Measurements from ENCODE around the gene ARL15.

DNA sequence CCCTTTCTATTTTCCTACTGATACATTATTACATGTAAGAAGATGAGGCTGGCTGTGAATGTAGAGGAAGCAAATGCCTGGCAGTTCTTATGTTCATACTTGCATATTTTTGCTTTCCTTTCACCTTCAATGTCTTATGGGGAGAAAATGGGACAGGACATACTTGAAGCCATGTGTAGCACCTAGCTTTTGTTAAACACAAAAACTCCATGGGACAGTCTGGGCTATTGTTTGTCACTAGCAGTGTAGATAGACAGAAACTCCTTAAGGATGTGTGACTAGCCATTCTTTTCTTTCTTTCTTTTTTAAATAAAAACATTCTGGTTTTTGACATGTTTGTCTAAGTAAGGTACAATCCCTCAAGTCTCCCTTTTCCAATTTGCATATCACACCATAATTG, 122.7 kb downstream of the ARL15 start:
- no peak for TF ChIP-seq EP300 (IDR thresholded peaks at IDR 0.05)
- TF ChIP-seq, protein P1, sequence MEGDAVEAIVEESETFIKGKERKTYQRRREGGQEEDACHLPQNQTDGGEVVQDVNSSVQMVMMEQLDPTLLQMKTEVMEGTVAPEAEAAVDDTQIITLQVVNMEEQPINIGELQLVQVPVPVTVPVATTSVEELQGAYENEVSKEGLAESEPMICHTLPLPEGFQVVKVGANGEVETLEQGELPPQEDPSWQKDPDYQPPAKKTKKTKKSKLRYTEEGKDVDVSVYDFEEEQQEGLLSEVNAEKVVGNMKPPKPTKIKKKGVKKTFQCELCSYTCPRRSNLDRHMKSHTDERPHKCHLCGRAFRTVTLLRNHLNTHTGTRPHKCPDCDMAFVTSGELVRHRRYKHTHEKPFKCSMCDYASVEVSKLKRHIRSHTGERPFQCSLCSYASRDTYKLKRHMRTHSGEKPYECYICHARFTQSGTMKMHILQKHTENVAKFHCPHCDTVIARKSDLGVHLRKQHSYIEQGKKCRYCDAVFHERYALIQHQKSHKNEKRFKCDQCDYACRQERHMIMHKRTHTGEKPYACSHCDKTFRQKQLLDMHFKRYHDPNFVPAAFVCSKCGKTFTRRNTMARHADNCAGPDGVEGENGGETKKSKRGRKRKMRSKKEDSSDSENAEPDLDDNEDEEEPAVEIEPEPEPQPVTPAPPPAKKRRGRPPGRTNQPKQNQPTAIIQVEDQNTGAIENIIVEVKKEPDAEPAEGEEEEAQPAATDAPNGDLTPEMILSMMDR (IDR thresholded peaks at IDR 0.05), result no peak

Measured in sigmoid colon (tissue), 4 donors.